Activated CD4-positive, alpha-beta memory T cell treated with anti-CD3 and anti-CD28 coated beads, Interleukin-2, amount 10 ng/mL, durations not matched to agents 7 days and 5 days (primary cell): ENCODE results near the gene KRT80. TPM values are rescaled to one million over a fixed set of nuclear protein-coding genes. Genes with fewer than 3 reads are reported as not detected.

Source experiments
- CTCF ChIA-PET: fragments of 350-600 bp; sonication (Branson Sonifier 250); formaldehyde crosslinking; loops from one replicate; lab custom pipeline; 2021; ENCODE audit warnings: antibody characterized with exemption, inconsistent platforms; lab: Charles Lee
- POLR2A ChIA-PET: fragments of 350-600 bp; sonication (Branson Sonifier 250); formaldehyde crosslinking; loops from one replicate; lab custom pipeline; 2021; ENCODE audit warnings: antibody characterized with exemption; lab: Charles Lee
- DNase-seq: peaks from one replicate; pipeline ENCODE4 v3.0.0-alpha.2; 2020
- H3K27ac Mint-ChIP-seq: one replicate; pipeline ENCODE4 v1.8.0; 2021; ENCODE audit warnings: mild to moderate bottlenecking, mixed read lengths
- H3K27me3 Mint-ChIP-seq: one replicate; pipeline ENCODE4 v1.8.0; 2021; ENCODE audit warnings: mixed read lengths
- H3K36me3 Mint-ChIP-seq: one replicate; pipeline ENCODE4 v1.8.0; 2021; ENCODE audit warnings: low read depth, mixed read lengths
- H3K4me1 Mint-ChIP-seq: one replicate; pipeline ENCODE4 v1.8.0; 2021; ENCODE audit warnings: mixed read lengths
- H3K4me3 Mint-ChIP-seq: one replicate; pipeline ENCODE4 v1.8.0; 2021; ENCODE audit warnings: mild to moderate bottlenecking, mixed read lengths
- H3K9me3 Mint-ChIP-seq: one replicate; pipeline ENCODE4 v1.8.0; 2021; ENCODE audit warnings: mixed read lengths
- total RNA-seq, 2 experiments: library from RNA; stranded (reverse); gene quantifications; one replicate each; pipeline ENCODE4 v1.2.3, GENCODE V29; 2021

KRT80 gene
- total RNA-seq, 2 experiments from 2014 or later: not detected

- DNase-seq: no peak
- Mint-ChIP-seq H3K27ac (no peak overlapping the region), H3K36me3 (no peaks in the 10 kb centered on the region), H3K27me3 (peaks cover 56% of the 10 kb centered on the region), H3K9me3 (no peaks in the 10 kb centered on the region), H3K4me1 (peaks cover 15% of the 10 kb centered on the region), H3K4me3 (no peak overlapping the region)
- ChIA-PET POLR2A (interaction anchor here (1.0 kb wide), 1 partner anchor 22 kb away, joined by 3 read pairs; no protein-coding TSS in a partner anchor), CTCF (interaction anchor here (1.4 to 8.7 kb wide), 4 partner anchors 11 to 656 kb away, joined by 3 to 80 read pairs (median 7); no protein-coding TSS in a partner anchor)
Measured at GRCh38 chr12:52224151-52224550, 32.3 kb upstream of the KRT80 start.

- CTCF ChIA-PET: interaction anchor here (1.4 to 8.7 kb wide), 4 partner anchors 10 to 656 kb away, joined by 3 to 80 read pairs (median 7); no protein-coding TSS in a partner anchor
- Mint-ChIP-seq H3K27ac (no peak overlapping the region), H3K36me3 (no peaks in the 10 kb centered on the region), H3K4me3 (no peak overlapping the region), H3K9me3 (no peaks in the 10 kb centered on the region), H3K27me3 (peaks cover 57% of the 10 kb centered on the region), H3K4me1 (peaks cover 15% of the 10 kb centered on the region)
- DNase-seq: no peak
- POLR2A ChIA-PET: interaction anchor here (1.0 kb wide), 1 partner anchor 22 kb away, joined by 3 read pairs; no protein-coding TSS in a partner anchor
Measured at GRCh38 chr12:52223406-52224039, 31.7 kb upstream of the KRT80 start.

GRCh38 chr12:52222692-52223091, 30.9 kb upstream of the KRT80 start:
- Mint-ChIP-seq H3K36me3 (no peaks in the 10 kb centered on the region), H3K9me3 (no peaks in the 10 kb centered on the region), H3K4me3 (no peak overlapping the region), H3K4me1 (peaks cover 15% of the 10 kb centered on the region), H3K27me3 (peaks cover 56% of the 10 kb centered on the region), H3K27ac (no peak overlapping the region)
- DNase-seq: no peak
- CTCF ChIA-PET: interaction anchor here (1.0 to 8.7 kb wide), 15 partner anchors 15 to 142 kb away, joined by 3 to 80 read pairs (median 4); no protein-coding TSS in a partner anchor
- POLR2A ChIA-PET: no interaction called here

GRCh38 chr12:52221912-52222457, 30.2 kb upstream of the KRT80 start:
- H3K4me1 Mint-ChIP-seq: peaks cover 15% of the 10 kb centered on the region
- peaks cover 53% of the 10 kb centered on the region for H3K27me3 Mint-ChIP-seq
- DNase-seq: peak; percentile 85
- H3K9me3 Mint-ChIP-seq: no peaks in the 10 kb centered on the region
- H3K36me3 Mint-ChIP-seq: no peaks in the 10 kb centered on the region
- H3K4me3 Mint-ChIP-seq: no peak overlapping the region
- no peak overlapping the region for H3K27ac Mint-ChIP-seq
- POLR2A ChIA-PET: no interaction called here
- CTCF ChIA-PET: interaction anchor here (0.7 to 8.7 kb wide), 27 partner anchors 9 to 759 kb away, joined by 3 to 80 read pairs (median 4); no protein-coding TSS in a partner anchor

- ChIA-PET POLR2A (no interaction called here), CTCF (interaction anchor here (0.7 to 8.7 kb wide), 27 partner anchors 9 to 760 kb away, joined by 3 to 80 read pairs (median 4); no protein-coding TSS in a partner anchor)
- H3K4me1 Mint-ChIP-seq: peaks cover 15% of the 10 kb centered on the region
- no peak for DNase-seq
- H3K27me3 Mint-ChIP-seq: peaks cover 45% of the 10 kb centered on the region
- H3K27ac Mint-ChIP-seq: no peak overlapping the region
- no peaks in the 10 kb centered on the region for H3K36me3 Mint-ChIP-seq
- H3K4me3 Mint-ChIP-seq: no peak overlapping the region
- no peaks in the 10 kb centered on the region for H3K9me3 Mint-ChIP-seq
Measured at GRCh38 chr12:52221070-52221781, 29.4 kb upstream of the KRT80 start.

GRCh38 chr12:52220477-52220876, 28.7 kb upstream of the KRT80 start:
- DNase-seq: no peak
- ChIA-PET POLR2A (no interaction called here), CTCF (interaction anchor here (1.3 to 8.7 kb wide), 2 partner anchors 48 to 58 kb away, joined by 3 to 80 read pairs; no protein-coding TSS in a partner anchor)
- Mint-ChIP-seq H3K4me1 (peaks cover 15% of the 10 kb centered on the region), H3K27me3 (peaks cover 42% of the 10 kb centered on the region), H3K4me3 (no peak overlapping the region), H3K27ac (no peak overlapping the region), H3K36me3 (no peaks in the 10 kb centered on the region), H3K9me3 (no peaks in the 10 kb centered on the region)

- ChIA-PET CTCF (no interaction called here), POLR2A (no interaction called here)
- Mint-ChIP-seq H3K4me3 (no peak overlapping the region), H3K36me3 (no peaks in the 10 kb centered on the region), H3K27me3 (peaks cover 29% of the 10 kb centered on the region), H3K9me3 (no peaks in the 10 kb centered on the region), H3K27ac (no peak overlapping the region), H3K4me1 (peaks cover 12% of the 10 kb centered on the region)
- DNase-seq: no peak
Measured at GRCh38 chr12:52218001-52218400, 26.2 kb upstream of the KRT80 start.

- H3K27me3 Mint-ChIP-seq: peaks cover 31% of the 10 kb centered on the region
- POLR2A ChIA-PET: no interaction called here
- H3K4me1 Mint-ChIP-seq: peaks cover 9% of the 10 kb centered on the region
- H3K27ac Mint-ChIP-seq: no peak overlapping the region
- H3K4me3 Mint-ChIP-seq: no peak overlapping the region
- no peaks in the 10 kb centered on the region for H3K9me3 Mint-ChIP-seq
- no peak for DNase-seq
- no peaks in the 10 kb centered on the region for H3K36me3 Mint-ChIP-seq
- CTCF ChIA-PET: no interaction called here
Measured at GRCh38 chr12:52217223-52217622, 25.4 kb upstream of the KRT80 start.

GRCh38 chr12:52216807-52217206, 25.0 kb upstream of the KRT80 start:
- Mint-ChIP-seq H3K27me3 (peaks cover 29% of the 10 kb centered on the region), H3K9me3 (no peaks in the 10 kb centered on the region), H3K4me1 (peaks cover 5% of the 10 kb centered on the region), H3K4me3 (no peak overlapping the region), H3K27ac (no peak overlapping the region), H3K36me3 (no peaks in the 10 kb centered on the region)
- DNase-seq: no peak
- ChIA-PET CTCF (interaction anchor here (1.2 kb wide), 1 partner anchor 111 kb away, joined by 4 read pairs; no protein-coding TSS in a partner anchor), POLR2A (no interaction called here)

- Mint-ChIP-seq H3K27ac (no peak overlapping the region), H3K9me3 (no peaks in the 10 kb centered on the region), H3K4me1 (peaks cover under 1% of the 10 kb centered on the region), H3K4me3 (no peak overlapping the region), H3K27me3 (peaks cover 26% of the 10 kb centered on the region), H3K36me3 (no peaks in the 10 kb centered on the region)
- ChIA-PET POLR2A (no interaction called here), CTCF (interaction anchor here (0.7 to 1.2 kb wide), 3 partner anchors 77 to 193 kb away, joined by 3 to 4 read pairs (median 3); no protein-coding TSS in a partner anchor)
- DNase-seq: no peak
Measured at GRCh38 chr12:52216100-52216499, 24.3 kb upstream of the KRT80 start.

- no peak for DNase-seq
- Mint-ChIP-seq H3K4me3 (no peak overlapping the region), H3K36me3 (no peaks in the 10 kb centered on the region), H3K27ac (no peak overlapping the region), H3K27me3 (peaks cover 26% of the 10 kb centered on the region), H3K9me3 (no peaks in the 10 kb centered on the region), H3K4me1 (no peaks in the 10 kb centered on the region)
- CTCF ChIA-PET: interaction anchor here (0.7 to 1.2 kb wide), 4 partner anchors 62 to 193 kb away, joined by 3 to 4 read pairs (median 3); no protein-coding TSS in a partner anchor
- POLR2A ChIA-PET: no interaction called here
Measured at GRCh38 chr12:52215587-52216031, 23.8 kb upstream of the KRT80 start.

- Mint-ChIP-seq H3K36me3 (no peaks in the 10 kb centered on the region), H3K27me3 (peaks cover 20% of the 10 kb centered on the region), H3K27ac (no peak overlapping the region), H3K9me3 (no peaks in the 10 kb centered on the region), H3K4me1 (no peaks in the 10 kb centered on the region), H3K4me3 (no peak overlapping the region)
- no peak for DNase-seq
- ChIA-PET CTCF (interaction anchor here (1.4 to 1.7 kb wide), 2 partner anchors 49 to 64 kb away, joined by 3 to 13 read pairs; no protein-coding TSS in a partner anchor), POLR2A (no interaction called here)
Measured at GRCh38 chr12:52214421-52214802, 22.6 kb upstream of the KRT80 start.
